HFFc6 (cell line): ENCODE results near the gene PTGIR. TPM values are rescaled to one million over a fixed set of nuclear protein-coding genes. Genes with fewer than 3 reads are reported as not detected.

Experiments
- DNase-seq: peaks from one replicate; pipeline ENCODE4 v3.0.0-alpha.2; 2018
- H3K27ac Mint-ChIP-seq: 2 replicates; pipeline ENCODE4 v1.8.0; 2020; ENCODE audit warnings: mild to moderate bottlenecking, mixed read lengths
- H3K27me3 Mint-ChIP-seq: 2 replicates; pipeline ENCODE4 v1.8.0; 2021; ENCODE audit warnings: mild to moderate bottlenecking, moderate library complexity, mixed read lengths; ENCODE audit not compliant: insufficient read depth
- H3K36me3 Mint-ChIP-seq: 2 replicates; pipeline ENCODE4 v1.8.0; 2021; ENCODE audit warnings: low read depth, mixed read lengths
- H3K4me1 Mint-ChIP-seq: 2 replicates; pipeline ENCODE4 v1.8.0; 2020; ENCODE audit warnings: low read depth, mixed read lengths
- H3K4me3 Mint-ChIP-seq: 2 replicates; pipeline ENCODE4 v1.8.0; 2020; ENCODE audit warnings: mild to moderate bottlenecking, moderate library complexity, mixed read lengths
- H3K9me3 Mint-ChIP-seq: 2 replicates; pipeline ENCODE4 v1.8.0; 2020; ENCODE audit warnings: mild to moderate bottlenecking, mixed read lengths
- CTCF ChIP-seq: fragments of 200-600 bp; sonication (generic); IDR thresholded peaks from 2 replicates; pipeline ENCODE4 v1.5.0; 2021; ENCODE audit warnings: antibody characterized with exemption, mild to moderate bottlenecking
- total RNA-seq, 6 experiments: library from RNA; stranded (reverse); fragmentation: NEBNext Ultra II Directional; extraction: Animal tissue kit (Norgen Biotek cat#: 25700); gene quantifications; 2 replicates in 1 of 6; 3 replicates in 5 of 6; pipeline ENCODE4 v1.2.3, GENCODE V29; 2021

The PTGIR gene
- total RNA-seq, 6 experiments from 2014 or later, result 16.0 to 26.6 (median 17.9) TPM

- H3K4me1 Mint-ChIP-seq, result peaks cover 28% of the 10 kb centered on the region
Measured at GRCh38 chr19:46634656-46635218, 9.8 kb upstream of the PTGIR start.

GRCh38 chr19:46634045-46634655, 9.3 kb upstream of the PTGIR start:
- Mint-ChIP-seq H3K4me1 (peaks cover 28% of the 10 kb centered on the region), H3K27ac (no peak overlapping the region), H3K4me3 (peak overlapping the region; percentile 46; the same call in 1 of the 2 replicates), H3K27me3 (no peaks in the 10 kb centered on the region; the same call in 1 of the 2 replicates), H3K36me3 (no peaks in the 10 kb centered on the region), H3K9me3 (no peaks in the 10 kb centered on the region)
- DNase-seq, result peak; percentile 68
- no peak for TF ChIP-seq CTCF

More at GRCh38 chr19:46634656-46635218, 9.8 kb upstream of the PTGIR start:
- peak overlapping the region; percentile 46; the same call in 1 of the 2 replicates for H3K4me3 Mint-ChIP-seq
- no peaks in the 10 kb centered on the region for H3K36me3 Mint-ChIP-seq
- no peak for TF ChIP-seq CTCF
- no peaks in the 10 kb centered on the region for H3K9me3 Mint-ChIP-seq
- H3K27me3 Mint-ChIP-seq, result no peaks in the 10 kb centered on the region; the same call in 1 of the 2 replicates
- no peak overlapping the region for H3K27ac Mint-ChIP-seq
- no peak for DNase-seq

GRCh38 chr19:46633130-46633529, 8.2 kb upstream of the PTGIR start:
- no peak overlapping the region for H3K4me3 Mint-ChIP-seq
- no peak for DNase-seq
- peak overlapping the region; percentile 41; the same call in 1 of the 2 replicates for H3K27ac Mint-ChIP-seq
- TF ChIP-seq CTCF, result no peak
- no peaks in the 10 kb centered on the region; the same call in 1 of the 2 replicates for H3K27me3 Mint-ChIP-seq
- no peaks in the 10 kb centered on the region for H3K9me3 Mint-ChIP-seq
- peaks cover 28% of the 10 kb centered on the region for H3K4me1 Mint-ChIP-seq
- no peaks in the 10 kb centered on the region for H3K36me3 Mint-ChIP-seq

GRCh38 chr19:46631481-46631880, 6.6 kb upstream of the PTGIR start:
- Mint-ChIP-seq H3K36me3 (no peaks in the 10 kb centered on the region), H3K4me3 (peak overlapping the region; percentile 5; the same call in 1 of the 2 replicates), H3K9me3 (no peaks in the 10 kb centered on the region), H3K27me3 (no peaks in the 10 kb centered on the region; the same call in 1 of the 2 replicates), H3K27ac (peak overlapping the region; percentile 71; the same call in 1 of the 2 replicates), H3K4me1 (peaks cover 28% of the 10 kb centered on the region)
- no peak for TF ChIP-seq CTCF
- DNase-seq, result peak; percentile 72

GRCh38 chr19:46630586-46631205, 5.8 kb upstream of the PTGIR start:
- Mint-ChIP-seq H3K9me3 (no peaks in the 10 kb centered on the region), H3K27me3 (no peaks in the 10 kb centered on the region; the same call in 1 of the 2 replicates), H3K36me3 (no peaks in the 10 kb centered on the region), H3K27ac (peak overlapping the region; percentile 71; the same call in 1 of the 2 replicates), H3K4me3 (no peak overlapping the region), H3K4me1 (peaks cover 33% of the 10 kb centered on the region)
- no peak for DNase-seq
- TF ChIP-seq CTCF, result no peak
